SKM-1 (cell line): ENCODE data around the gene SNAPC1.
"Not testable (repeated sequence)": the region's sequence is repeated elsewhere in the genome, so short reads cannot be mapped to it uniquely, and the experiment has no call there.

Source experiments
- DNase-seq: peaks from one replicate; lab custom pipeline; 2025; ENCODE audit not compliant: unreplicated experiment; lab: John Stamatoyannopoulos, UW

Gene SNAPC1

DNA sequence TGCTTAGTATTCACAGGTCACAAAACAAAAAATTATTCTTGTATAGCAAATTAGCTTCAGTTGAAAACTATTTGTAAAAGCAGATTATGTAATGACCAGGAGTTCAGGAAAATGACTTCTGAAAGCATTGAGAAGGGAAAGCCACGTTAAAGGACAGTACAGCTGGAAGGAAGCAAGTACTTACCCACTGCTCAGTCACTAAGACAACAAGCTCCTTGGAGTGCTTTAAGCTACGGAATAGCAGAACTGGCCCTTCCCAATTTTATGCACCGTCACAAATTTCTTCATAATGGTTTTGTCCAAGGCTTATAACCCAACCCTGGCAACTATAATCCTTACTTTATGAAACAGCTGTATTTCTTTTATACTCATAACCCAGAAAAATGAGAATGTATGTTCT is 13.0 kb upstream of the SNAPC1 start:
- DNase-seq: no peak

GRCh38 chr14:61749867-61750266 is 12.4 kb upstream of the SNAPC1 start:
- DNase-seq: no peak

DNA sequence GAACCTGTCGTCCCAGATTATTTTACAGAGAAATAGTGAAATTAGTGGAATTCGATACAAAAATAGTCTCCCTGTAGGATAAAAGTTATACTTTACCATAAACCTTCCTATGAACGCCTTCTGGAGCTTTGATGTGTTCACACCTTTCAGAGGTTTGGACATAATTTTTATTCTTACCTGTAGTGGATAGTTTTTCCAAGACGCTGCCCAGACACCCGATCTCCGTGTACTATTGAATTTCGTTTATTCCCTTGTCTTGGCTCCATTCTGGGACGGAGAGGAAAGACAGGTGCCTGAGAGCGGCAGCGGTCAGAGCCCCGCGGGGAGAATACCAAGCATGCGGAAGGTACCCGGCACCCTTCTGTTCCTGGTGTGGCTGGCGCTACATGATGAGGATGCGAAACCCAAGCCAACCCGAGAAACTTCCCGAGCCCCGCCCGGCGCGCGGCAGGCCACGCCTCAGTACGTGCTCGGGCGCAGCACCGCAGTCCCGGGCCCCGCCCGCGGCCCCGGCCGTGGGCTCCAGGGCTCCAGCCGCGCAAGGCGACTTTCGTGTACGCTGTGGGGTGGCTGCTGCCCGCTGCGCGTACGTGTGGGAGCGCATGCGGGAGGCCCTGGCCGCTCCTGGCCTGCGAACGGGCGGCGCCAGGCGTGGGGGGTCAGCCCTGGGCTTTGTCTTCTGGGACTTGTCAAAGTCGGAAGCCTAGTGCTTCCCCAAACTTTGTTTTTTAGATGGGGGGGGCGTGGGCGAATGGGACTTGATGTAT is 11.3 kb upstream of the SNAPC1 start:
- peak; percentile 35 for DNase-seq

- DNase-seq: no peak
Measured at GRCh38 chr14:61751475-61751989, 10.7 kb upstream of the SNAPC1 start.

- no peak for DNase-seq
Measured at GRCh38 chr14:61752626-61753025, 9.6 kb upstream of the SNAPC1 start.

GRCh38 chr14:61753631-61754030 is 8.6 kb upstream of the SNAPC1 start:
- DNase-seq: no peak

GRCh38 chr14:61754627-61755381 is 7.4 kb upstream of the SNAPC1 start:
- no peak for DNase-seq

DNA sequence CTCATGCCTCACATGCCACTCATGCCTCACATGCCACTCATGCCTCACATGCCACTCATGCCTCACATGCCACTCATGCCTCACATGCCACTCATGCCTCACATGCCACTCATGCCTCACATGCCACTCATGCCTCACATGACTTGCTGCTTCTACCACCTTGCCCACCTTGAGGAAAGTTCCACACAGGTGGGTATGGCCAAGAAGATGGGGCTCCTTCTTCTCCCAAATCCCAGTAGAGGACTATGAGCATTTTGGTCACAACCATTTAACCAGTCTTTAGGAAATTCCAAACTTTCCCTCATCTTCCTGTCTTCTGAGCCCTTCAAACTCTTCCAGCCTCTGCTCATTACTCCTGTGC is 6.9 kb upstream of the SNAPC1 start:
- not testable (repeated sequence) for DNase-seq

GRCh38 chr14:61756135-61756534 is 6.1 kb upstream of the SNAPC1 start:
- DNase-seq: no peak

GRCh38 chr14:61759878-61760277 is 2.3 kb upstream of the SNAPC1 start:
- no peak for DNase-seq

GRCh38 chr14:61761557-61761956 is 663 bp upstream of the SNAPC1 start:
- no peak for DNase-seq

GRCh38 chr14:61764342-61765122 is 2.3 kb downstream of the SNAPC1 start:
- no peak for DNase-seq

DNA sequence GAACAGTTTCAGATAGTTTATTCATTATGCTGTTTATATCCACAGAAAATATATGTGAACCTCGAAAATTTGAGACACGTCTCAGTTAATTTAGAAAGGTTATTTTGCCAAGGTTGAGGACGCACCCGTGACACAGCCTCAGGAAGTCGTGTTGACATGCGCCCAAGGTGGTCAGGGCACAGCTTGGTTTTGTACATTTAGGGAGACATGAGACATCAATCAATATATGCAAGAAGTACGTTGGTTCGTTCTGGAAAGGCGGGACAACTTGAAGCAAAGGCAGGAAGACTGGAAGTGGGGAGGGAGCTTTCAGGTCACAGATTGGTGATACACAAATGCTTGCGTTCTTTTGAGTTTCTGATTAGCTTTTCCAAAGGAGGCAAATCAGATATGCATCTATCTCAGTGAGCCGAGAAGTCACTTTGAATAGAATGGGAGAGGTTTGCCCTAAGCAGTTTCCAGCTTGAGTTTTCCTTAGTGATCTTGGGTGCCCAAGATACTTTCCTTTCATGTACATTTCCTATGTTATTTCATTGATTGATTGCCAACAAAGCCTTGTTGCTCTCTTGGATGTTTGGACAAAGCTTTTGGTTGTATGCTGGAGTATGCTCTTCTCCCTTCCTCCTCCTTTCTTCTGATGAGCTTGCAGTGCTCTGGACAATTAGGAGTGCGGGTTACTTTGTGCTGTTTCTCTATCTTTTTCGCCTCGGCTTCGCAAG is 3.2 kb downstream of the SNAPC1 start:
- no peak for DNase-seq

DNA sequence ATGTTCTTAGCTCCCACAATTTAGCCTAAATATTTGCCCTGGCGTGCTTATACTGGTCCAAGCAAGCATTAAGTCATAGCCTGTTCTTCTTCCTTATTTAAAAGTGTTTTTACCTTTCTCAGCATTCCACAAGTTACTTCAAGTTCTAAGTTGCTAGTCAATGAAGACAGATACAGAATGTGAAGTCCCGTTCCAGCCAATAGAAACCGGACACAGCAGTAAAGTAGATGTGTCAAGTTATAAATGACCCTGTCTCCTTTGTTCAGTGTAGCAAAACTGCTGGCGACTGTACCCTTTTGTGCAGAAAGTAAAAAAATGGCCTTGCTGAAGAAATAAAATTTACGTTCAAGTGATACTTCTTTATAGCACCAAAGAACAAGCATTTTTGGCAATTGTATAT is 3.9 kb downstream of the SNAPC1 start:
- DNase-seq: no peak

- no peak for DNase-seq
Measured at GRCh38 chr14:61768240-61768639, 6.0 kb downstream of the SNAPC1 start.

DNA sequence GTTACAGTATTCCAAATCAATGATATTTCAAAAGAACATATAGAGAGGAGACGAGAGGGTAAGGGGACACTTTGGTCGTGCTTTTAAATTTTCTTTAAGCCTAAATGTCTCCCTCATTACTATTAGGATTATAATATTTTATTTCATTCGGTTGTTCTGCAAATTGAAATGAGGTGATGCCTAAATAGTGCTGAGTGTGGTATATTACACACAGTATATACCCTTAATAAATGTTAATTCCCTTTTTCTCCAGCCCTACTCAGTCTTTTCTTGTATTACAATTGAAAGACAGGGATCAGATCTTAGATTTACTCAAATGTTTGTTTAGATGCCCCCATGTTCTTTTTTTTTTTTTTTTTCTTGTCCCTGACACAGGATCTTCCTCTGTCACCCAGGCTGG is 7.7 kb downstream of the SNAPC1 start:
- DNase-seq: no peak

GRCh38 chr14:61774861-61775260 is 12.6 kb downstream of the SNAPC1 start:
- no peak for DNase-seq

DNA sequence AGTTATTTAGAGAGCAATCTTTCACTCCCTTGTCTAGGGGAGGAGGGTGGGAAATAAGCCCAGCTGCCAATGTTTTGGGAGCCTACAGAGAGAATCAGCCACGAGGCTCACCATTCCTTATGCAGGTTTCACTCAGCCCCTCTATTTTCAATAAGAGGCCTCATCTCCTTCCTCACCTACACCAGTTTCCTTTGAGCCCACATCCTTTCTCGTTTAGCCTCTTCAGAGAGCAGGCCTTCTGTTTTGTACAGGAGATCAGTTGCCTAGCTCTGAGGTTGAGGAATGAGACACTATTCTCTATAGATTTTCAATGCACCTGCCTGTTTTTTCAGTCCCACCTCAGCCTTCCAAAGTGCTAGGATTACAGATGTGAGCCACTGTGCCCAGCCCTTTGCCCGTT is 17.9 kb downstream of the SNAPC1 start:
- no peak for DNase-seq

- no peak for DNase-seq
Measured at GRCh38 chr14:61797309-61797708, 35.1 kb downstream of the SNAPC1 start.

- no peak for DNase-seq
Measured at GRCh38 chr14:61802010-61802568, 39.9 kb downstream of the SNAPC1 start.

DNA sequence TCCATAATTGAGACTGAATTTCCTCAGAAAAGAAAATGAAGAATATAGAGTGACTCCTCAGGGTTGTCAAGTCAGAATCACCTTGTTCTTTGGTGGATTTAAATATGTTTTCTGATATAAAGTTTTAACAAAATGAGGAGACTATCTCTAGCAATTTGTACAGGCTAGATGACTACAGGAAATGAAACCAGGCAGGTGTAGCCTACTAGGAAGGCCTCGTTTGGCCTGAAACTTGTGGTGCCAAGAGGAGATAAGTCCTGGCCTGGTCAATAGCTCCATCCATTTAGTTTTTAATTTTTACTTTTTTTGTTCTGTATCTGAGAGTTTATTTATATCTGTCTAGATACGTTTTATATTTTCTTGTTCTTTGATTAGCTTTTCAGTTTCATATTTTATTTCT is 41.5 kb downstream of the SNAPC1 start:
- no peak for DNase-seq
